ENCODE measurements around the gene FAM98B. TPM values are rescaled to one million over a fixed set of nuclear protein-coding genes. Genes with fewer than 3 reads are reported as not detected.

The FAM98B gene
- polyA plus RNA-seq, 1 donor (not counting 4 experiments of a cell fraction or from before 2014, with no cell fraction given) = 22.2 TPM

DNA sequence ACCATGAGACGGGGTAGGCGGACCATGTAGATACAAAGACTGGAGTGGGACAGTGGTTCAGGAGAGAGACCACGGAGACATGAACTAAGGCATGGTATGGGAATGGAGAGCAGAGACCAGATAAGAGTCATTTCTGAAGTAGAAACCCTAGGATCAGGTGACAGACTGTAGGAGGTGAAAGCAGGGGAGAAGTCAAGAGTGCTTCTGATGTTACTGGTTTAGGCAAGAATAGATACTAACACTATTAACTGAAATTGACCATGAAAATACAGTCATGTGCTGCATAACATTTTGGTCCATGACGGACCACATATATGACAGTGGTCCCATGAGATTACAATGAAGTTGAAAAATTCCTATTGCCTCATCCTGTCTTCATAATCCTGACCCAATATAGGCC lies 69.0 kb downstream of the FAM98B start:
- no peak overlapping the region for H3K4me2 ChIP-seq (ENCODE audit: control insufficient read depth, extremely low read depth, insufficient read depth, low read depth, low read length)
- DNase-seq (ENCODE audit: low read depth, low spot score) (no peak), FAIRE-seq (no peak)
- peaks cover 7% of the 10 kb centered on the region for H3K27me3 ChIP-seq (ENCODE audit: control insufficient read depth, extremely low read depth, insufficient read depth, low read length)
- no peaks in the 10 kb centered on the region for H3K9me1 ChIP-seq (ENCODE audit: control insufficient read depth, extremely low read depth, insufficient read depth, low read length)
- no peaks in the 10 kb centered on the region for H3K4me1 ChIP-seq (ENCODE audit: control insufficient read depth, extremely low read depth, insufficient read depth, low read length)
- H4K20me1 ChIP-seq (ENCODE audit: control insufficient read depth, extremely low read depth, insufficient read depth, low read length) = no peaks in the 10 kb centered on the region
- no peaks in the 10 kb centered on the region for H3K9me3 ChIP-seq (ENCODE audit: control insufficient read depth, low read depth, low read length)
- no peaks in the 10 kb centered on the region for H3K36me3 ChIP-seq (ENCODE audit: control insufficient read depth in 2 of 2, extremely low read depth in 1 of 2, insufficient read depth in 2 of 2, low read length in 2 of 2)
- no peak overlapping the region for H3K9ac ChIP-seq (ENCODE audit: control insufficient read depth, extremely low read depth, insufficient read depth, low read length)
- no peak overlapping the region for H2AFZ ChIP-seq (ENCODE audit: control insufficient read depth, low read length)
- no peaks in the 10 kb centered on the region for H3K79me2 ChIP-seq (ENCODE audit: control insufficient read depth, insufficient read depth, low read length)
- no peak for TF ChIP-seq EZH2 (IDR thresholded peaks at IDR 0.05; ENCODE audit: low read length)
- TF ChIP-seq, protein P1, sequence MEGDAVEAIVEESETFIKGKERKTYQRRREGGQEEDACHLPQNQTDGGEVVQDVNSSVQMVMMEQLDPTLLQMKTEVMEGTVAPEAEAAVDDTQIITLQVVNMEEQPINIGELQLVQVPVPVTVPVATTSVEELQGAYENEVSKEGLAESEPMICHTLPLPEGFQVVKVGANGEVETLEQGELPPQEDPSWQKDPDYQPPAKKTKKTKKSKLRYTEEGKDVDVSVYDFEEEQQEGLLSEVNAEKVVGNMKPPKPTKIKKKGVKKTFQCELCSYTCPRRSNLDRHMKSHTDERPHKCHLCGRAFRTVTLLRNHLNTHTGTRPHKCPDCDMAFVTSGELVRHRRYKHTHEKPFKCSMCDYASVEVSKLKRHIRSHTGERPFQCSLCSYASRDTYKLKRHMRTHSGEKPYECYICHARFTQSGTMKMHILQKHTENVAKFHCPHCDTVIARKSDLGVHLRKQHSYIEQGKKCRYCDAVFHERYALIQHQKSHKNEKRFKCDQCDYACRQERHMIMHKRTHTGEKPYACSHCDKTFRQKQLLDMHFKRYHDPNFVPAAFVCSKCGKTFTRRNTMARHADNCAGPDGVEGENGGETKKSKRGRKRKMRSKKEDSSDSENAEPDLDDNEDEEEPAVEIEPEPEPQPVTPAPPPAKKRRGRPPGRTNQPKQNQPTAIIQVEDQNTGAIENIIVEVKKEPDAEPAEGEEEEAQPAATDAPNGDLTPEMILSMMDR (optimal IDR thresholded peaks at IDR 0.05 in 1 of 3, IDR thresholded peaks at IDR 0.05 in 1 of 3, conservative IDR thresholded peaks at IDR 0.05 in 1 of 3; ENCODE audit: extremely low read depth in 1 of 3, insufficient read depth in 2 of 3, low read length in 3 of 3) = no peak
- H3K27ac ChIP-seq (ENCODE audit: control insufficient read depth, insufficient read depth, low read length) = no peak overlapping the region
- H3K4me3 ChIP-seq (ENCODE audit: control insufficient read depth in 2 of 3, extremely low read depth in 1 of 3, insufficient read depth in 2 of 3, low read depth in 1 of 3, low read length in 3 of 3) = no peak overlapping the region
- dilution Hi-C loops (cut with MboI; ENCODE audit: extremely low pct_ligation_motif_present, low sequenced_read_pairs) = loop anchor here (25.0 kb wide), 1 partner anchor 164 kb away; no protein-coding TSS in a partner anchor

DNA sequence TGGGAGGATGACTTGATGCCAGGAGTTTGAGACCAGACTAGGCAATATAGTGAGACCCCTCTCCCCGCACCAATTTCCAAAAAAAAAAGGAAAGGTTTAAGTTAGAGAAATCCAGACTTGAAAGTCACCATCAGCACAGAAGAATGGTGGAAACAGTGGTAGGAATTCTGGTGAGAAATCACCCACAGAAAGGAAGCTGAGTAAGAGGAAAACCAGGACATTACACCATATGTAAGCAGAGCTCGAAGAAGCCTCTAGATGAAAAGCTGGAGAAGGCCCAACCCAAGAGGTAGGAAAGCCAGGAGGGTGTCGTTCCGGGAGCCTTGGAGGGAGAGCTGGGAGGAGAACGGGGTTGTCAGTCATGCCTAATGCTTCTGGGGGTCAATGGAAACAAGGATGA lies 70.2 kb downstream of the FAM98B start:
- H3K27me3 ChIP-seq (ENCODE audit: control insufficient read depth, extremely low read depth, insufficient read depth, low read length) = peaks cover 7% of the 10 kb centered on the region
- dilution Hi-C loops (cut with MboI; ENCODE audit: extremely low pct_ligation_motif_present, low sequenced_read_pairs) = loop anchor here (25.0 kb wide), 1 partner anchor 163 kb away; no protein-coding TSS in a partner anchor
- H3K9me3 ChIP-seq (ENCODE audit: control insufficient read depth, low read depth, low read length) = no peaks in the 10 kb centered on the region
- H3K4me3 ChIP-seq (ENCODE audit: control insufficient read depth in 2 of 3, extremely low read depth in 1 of 3, insufficient read depth in 2 of 3, low read depth in 1 of 3, low read length in 3 of 3) = no peak overlapping the region
- no peaks in the 10 kb centered on the region for H3K79me2 ChIP-seq (ENCODE audit: control insufficient read depth, insufficient read depth, low read length)
- DNase-seq (ENCODE audit: low read depth, low spot score) (no peak), FAIRE-seq (no peak)
- TF ChIP-seq EZH2 (IDR thresholded peaks at IDR 0.05; ENCODE audit: low read length) = no peak
- TF ChIP-seq, protein P1 (optimal IDR thresholded peaks at IDR 0.05 in 1 of 3, IDR thresholded peaks at IDR 0.05 in 1 of 3, conservative IDR thresholded peaks at IDR 0.05 in 1 of 3; ENCODE audit: extremely low read depth in 1 of 3, insufficient read depth in 2 of 3, low read length in 3 of 3) = no peak
- no peak overlapping the region for H3K4me2 ChIP-seq (ENCODE audit: control insufficient read depth, extremely low read depth, insufficient read depth, low read depth, low read length)
- no peak overlapping the region for H3K9ac ChIP-seq (ENCODE audit: control insufficient read depth, extremely low read depth, insufficient read depth, low read length)
- H2AFZ ChIP-seq (ENCODE audit: control insufficient read depth, low read length) = no peak overlapping the region
- H4K20me1 ChIP-seq (ENCODE audit: control insufficient read depth, extremely low read depth, insufficient read depth, low read length) = no peaks in the 10 kb centered on the region
- no peak overlapping the region for H3K27ac ChIP-seq (ENCODE audit: control insufficient read depth, insufficient read depth, low read length)
- no peaks in the 10 kb centered on the region for H3K4me1 ChIP-seq (ENCODE audit: control insufficient read depth, extremely low read depth, insufficient read depth, low read length)
- H3K36me3 ChIP-seq (ENCODE audit: control insufficient read depth in 2 of 2, extremely low read depth in 1 of 2, insufficient read depth in 2 of 2, low read length in 2 of 2) = no peaks in the 10 kb centered on the region
- H3K9me1 ChIP-seq (ENCODE audit: control insufficient read depth, extremely low read depth, insufficient read depth, low read length) = no peaks in the 10 kb centered on the region
